ENCODE measurements around the gene ENTHD1.

The ENTHD1 gene

GRCh38 chr22:39716534-39716933 is 177.0 kb downstream of the ENTHD1 start:
- no peak overlapping the region for H3K9ac ChIP-seq (ENCODE audit: insufficient read length)
- no peaks in the 10 kb centered on the region for H3K9me3 ChIP-seq (ENCODE audit: low read depth, low read length)
- no peak for TF ChIP-seq FOXP2 (optimal IDR thresholded peaks at IDR 0.05; ENCODE audit: control extremely low read depth, extremely low read length, insufficient read depth)
- no peak for TF ChIP-seq EZH2 (IDR thresholded peaks at IDR 0.05)
- no peak for TF ChIP-seq POLR2AphosphoS5 (IDR thresholded peaks at IDR 0.05; ENCODE audit: borderline replicate concordance, low read depth, low read length)
- H3K4me3 ChIP-seq, result no peak overlapping the region
- DNase-seq (ENCODE audit: low read depth, low spot score), result no peak
- H3K36me3 ChIP-seq (ENCODE audit: insufficient read depth, low read length), result no peaks in the 10 kb centered on the region
- H3K27ac ChIP-seq, result no peak overlapping the region

- no peak for DNase-seq (ENCODE audit: low read depth, low spot score)
These were observed 177.6 kb downstream of the ENTHD1 start for GRCh38 chr22:39715778-39716495.

GRCh38 chr22:39714321-39714720 is 179.2 kb downstream of the ENTHD1 start:
- H3K4me3 ChIP-seq, result no peak overlapping the region

More at GRCh38 chr22:39715778-39716495, 177.6 kb downstream of the ENTHD1 start:
- TF ChIP-seq POLR2AphosphoS5 (IDR thresholded peaks at IDR 0.05; ENCODE audit: borderline replicate concordance, low read depth, low read length) (no peak), EZH2 (IDR thresholded peaks at IDR 0.05) (no peak), FOXP2 (optimal IDR thresholded peaks at IDR 0.05; ENCODE audit: control extremely low read depth, extremely low read length, insufficient read depth) (no peak)
- Histone ChIP-seq H3K9me3 (ENCODE audit: low read depth, low read length) (no peaks in the 10 kb centered on the region), H3K9ac (ENCODE audit: insufficient read length) (no peak overlapping the region), H3K36me3 (ENCODE audit: insufficient read depth, low read length) (no peaks in the 10 kb centered on the region), H3K4me3 (no peak overlapping the region), H3K27ac (no peak overlapping the region)

GRCh38 chr22:39713799-39714290 is 179.7 kb downstream of the ENTHD1 start:
- no peaks in the 10 kb centered on the region for H3K36me3 ChIP-seq (ENCODE audit: insufficient read depth, low read length)
- DNase-seq (ENCODE audit: low read depth, low spot score), result no peak
- TF ChIP-seq POLR2AphosphoS5 (IDR thresholded peaks at IDR 0.05; ENCODE audit: borderline replicate concordance, low read depth, low read length), result no peak
- no peak for TF ChIP-seq FOXP2 (optimal IDR thresholded peaks at IDR 0.05; ENCODE audit: control extremely low read depth, extremely low read length, insufficient read depth)
- no peak for TF ChIP-seq EZH2 (IDR thresholded peaks at IDR 0.05)

More at GRCh38 chr22:39714321-39714720, 179.2 kb downstream of the ENTHD1 start:
- H3K9me3 ChIP-seq (ENCODE audit: low read depth, low read length), result no peaks in the 10 kb centered on the region
- no peak overlapping the region for H3K9ac ChIP-seq (ENCODE audit: insufficient read length)
- H3K36me3 ChIP-seq (ENCODE audit: insufficient read depth, low read length), result no peaks in the 10 kb centered on the region
- no peak for TF ChIP-seq POLR2AphosphoS5 (IDR thresholded peaks at IDR 0.05; ENCODE audit: borderline replicate concordance, low read depth, low read length)
- TF ChIP-seq EZH2 (IDR thresholded peaks at IDR 0.05), result no peak
- TF ChIP-seq FOXP2 (optimal IDR thresholded peaks at IDR 0.05; ENCODE audit: control extremely low read depth, extremely low read length, insufficient read depth), result no peak
- no peak for DNase-seq (ENCODE audit: low read depth, low spot score)
- H3K27ac ChIP-seq, result no peak overlapping the region

GRCh38 chr22:39712751-39713525 is 180.6 kb downstream of the ENTHD1 start:
- no peak for DNase-seq (ENCODE audit: low read depth, low spot score)
- no peak overlapping the region for H3K9ac ChIP-seq (ENCODE audit: insufficient read length)

More at GRCh38 chr22:39713799-39714290, 179.7 kb downstream of the ENTHD1 start:
- Histone ChIP-seq H3K4me3 (no peak overlapping the region), H3K9ac (ENCODE audit: insufficient read length) (no peak overlapping the region), H3K27ac (no peak overlapping the region), H3K9me3 (ENCODE audit: low read depth, low read length) (no peaks in the 10 kb centered on the region)

GRCh38 chr22:39712081-39712480 is 181.5 kb downstream of the ENTHD1 start:
- Histone ChIP-seq H3K4me3 (no peak overlapping the region), H3K27ac (no peak overlapping the region), H3K36me3 (ENCODE audit: insufficient read depth, low read length) (no peaks in the 10 kb centered on the region), H3K9me3 (ENCODE audit: low read depth, low read length) (no peaks in the 10 kb centered on the region), H3K9ac (ENCODE audit: insufficient read length) (no peak overlapping the region)
- DNase-seq (ENCODE audit: low read depth, low spot score), result no peak
- TF ChIP-seq EZH2 (IDR thresholded peaks at IDR 0.05) (no peak), POLR2AphosphoS5 (IDR thresholded peaks at IDR 0.05; ENCODE audit: borderline replicate concordance, low read depth, low read length) (no peak), FOXP2 (optimal IDR thresholded peaks at IDR 0.05; ENCODE audit: control extremely low read depth, extremely low read length, insufficient read depth) (no peak)

More at GRCh38 chr22:39712751-39713525, 180.6 kb downstream of the ENTHD1 start:
- Histone ChIP-seq H3K9me3 (ENCODE audit: low read depth, low read length) (no peaks in the 10 kb centered on the region), H3K4me3 (no peak overlapping the region), H3K36me3 (ENCODE audit: insufficient read depth, low read length) (no peaks in the 10 kb centered on the region), H3K27ac (no peak overlapping the region)
- TF ChIP-seq EZH2 (IDR thresholded peaks at IDR 0.05) (no peak), POLR2AphosphoS5 (IDR thresholded peaks at IDR 0.05; ENCODE audit: borderline replicate concordance, low read depth, low read length) (no peak), FOXP2 (optimal IDR thresholded peaks at IDR 0.05; ENCODE audit: control extremely low read depth, extremely low read length, insufficient read depth) (no peak)

- no peak overlapping the region for H3K27ac ChIP-seq
- no peak overlapping the region for H3K9ac ChIP-seq (ENCODE audit: insufficient read length)
- no peaks in the 10 kb centered on the region for H3K36me3 ChIP-seq (ENCODE audit: insufficient read depth, low read length)
- H3K9me3 ChIP-seq (ENCODE audit: low read depth, low read length), result no peaks in the 10 kb centered on the region
- no peak for DNase-seq (ENCODE audit: low read depth, low spot score)
- no peak overlapping the region for H3K4me3 ChIP-seq
- TF ChIP-seq FOXP2 (optimal IDR thresholded peaks at IDR 0.05; ENCODE audit: control extremely low read depth, extremely low read length, insufficient read depth) (no peak), EZH2 (IDR thresholded peaks at IDR 0.05) (no peak), POLR2AphosphoS5 (IDR thresholded peaks at IDR 0.05; ENCODE audit: borderline replicate concordance, low read depth, low read length) (no peak)
These were observed 183.0 kb downstream of the ENTHD1 start for GRCh38 chr22:39710380-39711150.
